HepG2 (cell line): ENCODE results near the gene RNF149. TPM values are rescaled to one million over a fixed set of nuclear protein-coding genes. Genes with fewer than 3 reads are reported as not detected.

ENCODE experiments used
- ATAC-seq: fragments of 200-7000 bp; cut with Tn5 transposase; 3 replicates; pipeline ENCODE4 v1.9.1; 2020; ENCODE audit warnings: mild to moderate bottlenecking, moderate library complexity
- BruUV-seq: library from RNA; stranded (reverse); fragments of 400-500 nt; replicated peaks from 2 replicates; lab custom pipeline; 2021; lab: Mats Ljungman, UMichigan
- CTCF ChIA-PET: fragments of 300-600 bp; formaldehyde crosslinking; extraction: SDS; loops from one replicate; lab custom pipeline; 2021; ENCODE audit warnings: low total read pairs, inconsistent platforms, low intra/inter-chr PET ratio; lab: Yijun Ruan, JAX
- POLR2A ChIA-PET: fragments of 350-600 bp; sonication (Branson Sonifier 250); formaldehyde crosslinking; loops from one replicate; lab custom pipeline; 2020; ENCODE audit warnings: antibody characterized with exemption, inconsistent platforms; lab: Yijun Ruan, JAX
- DNase-seq: peaks from one replicate; pipeline ENCODE4 v3.0.0-alpha.2; 2015; ENCODE audit warnings: low spot score
- FAIRE-seq: peaks from 3 replicates; lab custom pipeline; 2011; peaks lifted over from hg19 to GRCh38; lab: Jason Lieb, UNC
- H2AFZ ChIP-seq: one replicate; pipeline ENCODE4 v1.6.1; 2011; ENCODE audit warnings: low read length, inconsistent platforms
- H3K27ac ChIP-seq: fragments of 300-600 bp; 3 replicates; pipeline ENCODE4 v1.8.0; 2011; ENCODE audit warnings: mixed run types, mild to moderate bottlenecking, mixed read lengths, low read length, inconsistent platforms; ENCODE audit not compliant: insufficient read depth; ENCODE audit errors: extremely low read length
- H3K27me3 ChIP-seq, 2 experiments: fragments of 200-600 bp in 1 of 2; 2 replicates in 1 of 2; 3 replicates in 1 of 2; pipeline versions ENCODE4 v1.6.0 to v1.8.0; 2011; ENCODE audit warnings: low read length in 2 of 2, mild to moderate bottlenecking in 2 of 2, moderate library complexity in 2 of 2, inconsistent platforms in 1 of 2; ENCODE audit not compliant: insufficient read depth in 2 of 2, control insufficient read depth in 1 of 2
- H3K36me3 ChIP-seq, 2 experiments: fragments of 200-600 bp in 1 of 2; replicated peaks in 1 of 2; 2 replicates in 1 of 2; 3 replicates in 1 of 2; pipeline versions ENCODE4 v1.5.1 to v1.8.0; 2011; ENCODE audit warnings: low read length in 2 of 2, inconsistent platforms in 1 of 2; ENCODE audit not compliant: insufficient read depth in 2 of 2, control insufficient read depth in 1 of 2
- H3K4me1 ChIP-seq: 2 replicates; pipeline ENCODE4 v1.5.1; 2012; ENCODE audit warnings: low read length, inconsistent platforms; ENCODE audit not compliant: insufficient read depth
- H3K4me2 ChIP-seq: 2 replicates; pipeline ENCODE4 v1.6.0; 2011; ENCODE audit warnings: low read depth, low read length, inconsistent platforms
- H3K4me3 ChIP-seq, 3 experiments: fragments of 200-600 bp in 1 of 3; sonication (generic), shearing (Covaris generic) in 1 of 3; replicated peaks in 1 of 3; 2 replicates each; pipeline ENCODE4 v1.5.1; 2011 to 2016; ENCODE audit warnings: low read length in 3 of 3, inconsistent platforms in 2 of 3, low read depth in 2 of 3, mild to moderate bottlenecking in 2 of 3, control low read depth in 1 of 3, mixed read lengths in 1 of 3; ENCODE audit not compliant: insufficient read depth in 1 of 3
- H3K79me2 ChIP-seq: one replicate; pipeline ENCODE4 v1.6.1; 2011; ENCODE audit warnings: low read length, inconsistent platforms; ENCODE audit not compliant: insufficient read depth
- H3K9ac ChIP-seq: 2 replicates; pipeline ENCODE4 v1.6.0; 2011; ENCODE audit warnings: mild to moderate bottlenecking, low read depth, low read length, inconsistent platforms; ENCODE audit not compliant: insufficient read depth
- H3K9me3 ChIP-seq: 2 replicates; pipeline ENCODE4 v1.5.1; 2012; ENCODE audit warnings: mild to moderate bottlenecking, low read length
- H4K20me1 ChIP-seq: 2 replicates; pipeline ENCODE4 v1.6.0; 2011; ENCODE audit warnings: inconsistent platforms, mild to moderate bottlenecking, low read length, moderate library complexity; ENCODE audit not compliant: insufficient read depth
- HOXA5 ChIP-seq: sonication (generic); formaldehyde crosslinking; IDR thresholded peaks from 2 replicates; pipeline ENCODE4 v1.4.0; 2020; ENCODE audit warnings: missing genetic modification reagents
- NKX3-1 ChIP-seq: sonication (generic); formaldehyde crosslinking; IDR thresholded peaks from 2 replicates; pipeline ENCODE4 v1.5.0; 2020; ENCODE audit warnings: missing genetic modification reagents
- RFX1 ChIP-seq: fragments of 450-650 bp; IDR thresholded peaks from 2 replicates; pipeline ENCODE4 v1.6.1; 2017
- SMAD9 ChIP-seq: sonication (generic); formaldehyde crosslinking; IDR thresholded peaks from 2 replicates; pipeline ENCODE4 v1.5.1; 2020; ENCODE audit warnings: mild to moderate bottlenecking, missing genetic modification reagents
- SP1 ChIP-seq, 2 experiments: fragments of 450-650 bp in 1 of 2; sonication (generic) in 1 of 2; formaldehyde crosslinking in 1 of 2; IDR thresholded peaks; 2 replicates each; pipeline versions ENCODE4 v1.4.0 to v1.6.1; 2016 to 2020; ENCODE audit warnings: missing genetic modification reagents in 1 of 2
- TCF7 ChIP-seq: sonication (generic); IDR thresholded peaks from 2 replicates; pipeline ENCODE4 v1.6.1; 2016; ENCODE audit warnings: antibody characterized with exemption, low read depth
- USF2 ChIP-seq, 2 experiments: sonication (generic) in 1 of 2; formaldehyde crosslinking in 1 of 2; IDR thresholded peaks; 2 replicates each; pipeline versions ENCODE4 v1.5.1 to v1.6.1; 2011 to 2020; ENCODE audit warnings: borderline replicate concordance in 1 of 2, low read depth in 1 of 2, low read length in 1 of 2, mild to moderate bottlenecking in 1 of 2, missing genetic modification reagents in 1 of 2, moderate library complexity in 1 of 2
- ZFP82 ChIP-seq: sonication (generic); formaldehyde crosslinking; IDR thresholded peaks from 2 replicates; pipeline ENCODE4 v1.5.1; 2020; ENCODE audit warnings: mild to moderate bottlenecking, missing genetic modification reagents, borderline replicate concordance
- ZNF234 ChIP-seq: sonication (generic); formaldehyde crosslinking; conservative IDR thresholded peaks from 2 replicates; pipeline ENCODE4 v1.5.1; 2020; ENCODE audit warnings: mild to moderate bottlenecking, missing genetic modification reagents
- WGBS: methylation state at CpG from one replicate; pipeline ENCODE4 v1.1.6; 2017; ENCODE audit warnings: low lambda C conversion rate; 5-methylcytosine and 5-hydroxymethylcytosine counted together
- in situ Hi-C: cut with HindIII; loops from 2 replicates; pipeline ENCODE4 v1.10.0; 2017; ENCODE audit warnings: low pct_unique_long_range_greater_than_20kb; ENCODE audit not compliant: extremely low pct_ligation_motif_present
- intact Hi-C: fragments of 100-400 bp; cut with micrococcal nuclease; formaldehyde crosslinking; loops from one replicate; pipeline ENCODE4 v1.10.0; 2022; ENCODE audit not compliant: unreplicated experiment
- polyA plus RNA-seq, 8 experiments: library from polyadenylated mRNA; depleted of rRNA in 3 of 8; stranded (reverse) in 7 of 8; unstranded in 1 of 8; fragments of >200 nt; fragmentation: Illumina TruSeq in 4 of 8; extraction: Trizol in 4 of 8; gene quantifications; 2 replicates each; pipeline versions ENCODE4 v1.2.1 to v1.2.3, GENCODE V29; 2011 to 2016; ENCODE audit warnings: low read depth in 4 of 8, missing spikeins in 1 of 8, mixed read lengths in 1 of 8; ENCODE audit not compliant: insufficient read depth in 1 of 8
- total RNA-seq, 5 experiments: library from RNA; depleted of rRNA; stranded (reverse); fragments of >200 nt; fragmentation: Illumina TruSeq; extraction: Trizol; gene quantifications; 2 replicates each; pipeline ENCODE4 v1.2.3, GENCODE V29; 2016; ENCODE audit warnings: low read depth in 1 of 5

RNF149 gene
- total and polyA plus RNA-seq, 2 of the 13 experiments (the other 11 are each of a cell fraction or from before 2014, with no cell fraction given) = 87.6 to 109 TPM

GRCh38 chr2:101356055-101356454 is 47.6 kb upstream of the RNF149 start (continued):
- no peak for TF ChIP-seq ZFP82
- no peak for TF ChIP-seq SMAD9 (CRISPR knock-in tag)
- no peak for TF ChIP-seq RFX1
- TF ChIP-seq, all 625 proteins: peak for 0

GRCh38 chr2:101355401-101356054 is 47.0 kb upstream of the RNF149 start:
- Histone ChIP-seq H3K27me3 (peaks cover 0 to 8% of the 10 kb centered on the region in 2 experiments; a peak in 3 of 5 replicates), H3K9ac (no peak overlapping the region), H3K79me2 (no peaks in the 10 kb centered on the region), H3K36me3 (no peaks in the 10 kb centered on the region), H4K20me1 (no peaks in the 10 kb centered on the region), H3K4me3 (no peak overlapping the region), H3K4me1 (peaks cover 23% of the 10 kb centered on the region), H2AFZ (no peak overlapping the region), H3K4me2 (no peak overlapping the region), H3K9me3 (no peaks in the 10 kb centered on the region), H3K27ac (no peak overlapping the region)
- TF ChIP-seq SP1 (IDR thresholded peaks at IDR 0.05) = no peak
- TF ChIP-seq SP1 (CRISPR knock-in tag; IDR thresholded peaks at IDR 0.05) = no peak
- TF ChIP-seq ZNF234 (CRISPR knock-in tag) = no peak
- no peak for TF ChIP-seq HOXA5
- no peak for TF ChIP-seq NKX3-1 (CRISPR knock-in tag)
- no peak for TF ChIP-seq TCF7
- no peak for TF ChIP-seq USF2 (IDR thresholded peaks at IDR 0.05; ENCODE audit: low read depth, low read length)
- no peak for TF ChIP-seq USF2 (CRISPR knock-in tag; IDR thresholded peaks at IDR 0.05; ENCODE audit: borderline replicate concordance)
- FAIRE-seq (no peak), DNase-seq (no peak), ATAC-seq (peak; percentile 22; the same call in 1 of the 3 replicates)
- CTCF ChIA-PET = no interaction called here
- intact Hi-C loops (no loop called here), in situ Hi-C loops (no loop called here)
- BruUV-seq = no TSS peak
- 16% methylated on average over 10 of the region's 10 CpGs for WGBS
- POLR2A ChIA-PET = no interaction called here
